Measurements from ENCODE around the gene DLG5. TPM values are rescaled to one million over a fixed set of nuclear protein-coding genes. Genes with fewer than 3 reads are reported as not detected.

Gene DLG5
- total RNA-seq, 2 experiments from 2014 or later = 2.8 to 2.9 TPM

- POLR2A ChIA-PET = no interaction called here
- Mint-ChIP-seq H3K27me3 (no peaks in the 10 kb centered on the region), H3K27ac (peak overlapping the region; percentile 36), H3K4me1 (no peaks in the 10 kb centered on the region), H3K36me3 (ENCODE audit: low read depth) (no peaks in the 10 kb centered on the region), H3K4me3 (no peak overlapping the region), H3K9me3 (no peaks in the 10 kb centered on the region)
- CTCF ChIA-PET = interaction anchor here (1.1 kb wide), 2 partner anchors 8 to 18 kb away, joined by 3 read pairs; no protein-coding TSS in a partner anchor
- no peak for DNase-seq
These were observed 81.7 kb downstream of the DLG5 start for GRCh38 chr10:77844713-77845445.

GRCh38 chr10:77844177-77844576 is 82.4 kb downstream of the DLG5 start:
- no peaks in the 10 kb centered on the region for H3K9me3 Mint-ChIP-seq
- no peak for DNase-seq
- H3K27ac Mint-ChIP-seq = no peak overlapping the region
- POLR2A ChIA-PET = no interaction called here
- no peaks in the 10 kb centered on the region for H3K4me1 Mint-ChIP-seq
- CTCF ChIA-PET = no interaction called here
- no peaks in the 10 kb centered on the region for H3K27me3 Mint-ChIP-seq
- H3K36me3 Mint-ChIP-seq (ENCODE audit: low read depth) = no peaks in the 10 kb centered on the region
- no peak overlapping the region for H3K4me3 Mint-ChIP-seq

- no peak for DNase-seq
- Mint-ChIP-seq H3K27me3 (no peaks in the 10 kb centered on the region), H3K36me3 (ENCODE audit: low read depth) (no peaks in the 10 kb centered on the region), H3K4me3 (no peak overlapping the region), H3K4me1 (no peaks in the 10 kb centered on the region), H3K27ac (no peak overlapping the region), H3K9me3 (no peaks in the 10 kb centered on the region)
- ChIA-PET CTCF (no interaction called here), POLR2A (no interaction called here)
These were observed 83.3 kb downstream of the DLG5 start for GRCh38 chr10:77843264-77843663.

GRCh38 chr10:77842652-77843212 is 83.8 kb downstream of the DLG5 start:
- Mint-ChIP-seq H3K36me3 (ENCODE audit: low read depth) (no peaks in the 10 kb centered on the region), H3K27ac (no peak overlapping the region), H3K9me3 (no peaks in the 10 kb centered on the region), H3K27me3 (no peaks in the 10 kb centered on the region), H3K4me3 (no peak overlapping the region), H3K4me1 (peaks cover under 1% of the 10 kb centered on the region)
- ChIA-PET CTCF (no interaction called here), POLR2A (no interaction called here)
- DNase-seq = no peak

GRCh38 chr10:77841711-77842375 is 84.7 kb downstream of the DLG5 start:
- CTCF ChIA-PET = interaction anchor here (0.9 to 1.7 kb wide), 2 partner anchors 130 to 206 kb away, joined by 3 read pairs; no protein-coding TSS in a partner anchor
- no peak for DNase-seq
- H3K4me1 Mint-ChIP-seq = peaks cover 6% of the 10 kb centered on the region
- no peaks in the 10 kb centered on the region for H3K27me3 Mint-ChIP-seq
- no peak overlapping the region for H3K4me3 Mint-ChIP-seq
- H3K36me3 Mint-ChIP-seq (ENCODE audit: low read depth) = no peaks in the 10 kb centered on the region
- no peak overlapping the region for H3K27ac Mint-ChIP-seq
- POLR2A ChIA-PET = no interaction called here
- H3K9me3 Mint-ChIP-seq = no peaks in the 10 kb centered on the region

- ChIA-PET CTCF (interaction anchor here (1.7 kb wide), 1 partner anchor 129 kb away, joined by 3 read pairs; no protein-coding TSS in a partner anchor), POLR2A (no interaction called here)
- H3K27ac Mint-ChIP-seq = no peak overlapping the region
- no peak for DNase-seq
- no peaks in the 10 kb centered on the region for H3K27me3 Mint-ChIP-seq
- H3K4me1 Mint-ChIP-seq = peaks cover 13% of the 10 kb centered on the region
- no peak overlapping the region for H3K4me3 Mint-ChIP-seq
- no peaks in the 10 kb centered on the region for H3K36me3 Mint-ChIP-seq (ENCODE audit: low read depth)
- no peaks in the 10 kb centered on the region for H3K9me3 Mint-ChIP-seq
These were observed 85.9 kb downstream of the DLG5 start for GRCh38 chr10:77840636-77841035.

- CTCF ChIA-PET = interaction anchor here (0.6 to 2.4 kb wide), 9 partner anchors 18 to 171 kb away, joined by 3 to 18 read pairs (median 3); no protein-coding TSS in a partner anchor
- Mint-ChIP-seq H3K27me3 (no peaks in the 10 kb centered on the region), H3K9me3 (no peaks in the 10 kb centered on the region), H3K4me1 (peaks cover 17% of the 10 kb centered on the region), H3K4me3 (no peak overlapping the region), H3K36me3 (ENCODE audit: low read depth) (no peaks in the 10 kb centered on the region), H3K27ac (peak overlapping the region; percentile 84)
- POLR2A ChIA-PET = interaction anchor here (1.0 kb wide), 1 partner anchor 36 kb away, joined by 3 read pairs; no protein-coding TSS in a partner anchor
- DNase-seq = no peak
These were observed 88.5 kb downstream of the DLG5 start for GRCh38 chr10:77837925-77838595.

GRCh38 chr10:77837248-77837924 is 89.2 kb downstream of the DLG5 start:
- H3K27me3 Mint-ChIP-seq = no peaks in the 10 kb centered on the region
- no peak overlapping the region for H3K4me3 Mint-ChIP-seq
- no peaks in the 10 kb centered on the region for H3K36me3 Mint-ChIP-seq (ENCODE audit: low read depth)
- POLR2A ChIA-PET = interaction anchor here (0.6 to 1.0 kb wide), 2 partner anchors 33 to 36 kb away, joined by 3 to 5 read pairs; no protein-coding TSS in a partner anchor
- peak overlapping the region; percentile 84 for H3K27ac Mint-ChIP-seq
- CTCF ChIA-PET = interaction anchor here (0.6 to 2.4 kb wide), 8 partner anchors 17 to 126 kb away, joined by 3 to 18 read pairs (median 4); no protein-coding TSS in a partner anchor
- peak; percentile 73 for DNase-seq
- no peaks in the 10 kb centered on the region for H3K9me3 Mint-ChIP-seq
- peaks cover 17% of the 10 kb centered on the region for H3K4me1 Mint-ChIP-seq

- H3K27ac Mint-ChIP-seq = peak overlapping the region; percentile 90
- ChIA-PET CTCF (interaction anchor here (0.6 to 2.4 kb wide), 4 partner anchors 9 to 181 kb away, joined by 3 to 18 read pairs (median 5); no protein-coding TSS in a partner anchor), POLR2A (interaction anchor here (0.6 kb wide), 1 partner anchor 23 kb away, joined by 3 read pairs; no protein-coding TSS in a partner anchor)
- no peaks in the 10 kb centered on the region for H3K27me3 Mint-ChIP-seq
- peak overlapping the region; percentile 19 for H3K4me3 Mint-ChIP-seq
- DNase-seq = peak; percentile 83
- H3K36me3 Mint-ChIP-seq (ENCODE audit: low read depth) = no peaks in the 10 kb centered on the region
- H3K9me3 Mint-ChIP-seq = no peaks in the 10 kb centered on the region
- peaks cover 19% of the 10 kb centered on the region for H3K4me1 Mint-ChIP-seq
These were observed 90.2 kb downstream of the DLG5 start for GRCh38 chr10:77836299-77836820.

GRCh38 chr10:77835669-77836086 is 90.9 kb downstream of the DLG5 start:
- Mint-ChIP-seq H3K27ac (peak overlapping the region; percentile 90), H3K9me3 (no peaks in the 10 kb centered on the region), H3K36me3 (ENCODE audit: low read depth) (no peaks in the 10 kb centered on the region), H3K27me3 (no peaks in the 10 kb centered on the region), H3K4me3 (no peak overlapping the region), H3K4me1 (peaks cover 19% of the 10 kb centered on the region)
- DNase-seq = no peak
- CTCF ChIA-PET = no interaction called here
- POLR2A ChIA-PET = interaction anchor here (0.6 kb wide), 1 partner anchor 22 kb away, joined by 3 read pairs; no protein-coding TSS in a partner anchor

GRCh38 chr10:77834943-77835668 is 91.4 kb downstream of the DLG5 start:
- peaks cover 19% of the 10 kb centered on the region for H3K4me1 Mint-ChIP-seq
- POLR2A ChIA-PET = no interaction called here
- no peaks in the 10 kb centered on the region for H3K27me3 Mint-ChIP-seq
- H3K9me3 Mint-ChIP-seq = no peaks in the 10 kb centered on the region
- no peak overlapping the region for H3K4me3 Mint-ChIP-seq
- no peak for DNase-seq
- H3K36me3 Mint-ChIP-seq (ENCODE audit: low read depth) = no peaks in the 10 kb centered on the region
- peak overlapping the region; percentile 78 for H3K27ac Mint-ChIP-seq
- CTCF ChIA-PET = no interaction called here

Measured in activated CD4-positive, alpha-beta T cell treated with anti-CD3 and anti-CD28 coated beads, Interleukin-2, amount 10 ng/mL, durations not matched to agents 7 days and 5 days (primary cell).